ENCODE results near the gene PTGES3. TPM values are rescaled to one million over a fixed set of nuclear protein-coding genes. Genes with fewer than 3 reads are reported as not detected.

Gene PTGES3
- total RNA-seq, 1 experiment from 2014 or later: 404 TPM

DNA sequence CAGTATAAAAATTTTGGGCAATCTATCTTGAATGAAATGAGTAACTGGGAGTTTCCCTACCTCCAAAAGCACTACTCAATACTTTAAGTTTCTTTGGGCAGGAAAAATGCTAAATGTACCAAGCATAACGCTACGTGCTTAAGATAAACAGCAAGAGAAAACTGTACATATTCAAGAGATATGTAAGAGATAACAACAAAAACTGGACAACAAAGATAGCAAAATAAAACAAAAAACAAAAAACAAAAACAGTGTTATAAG lies 20.0 kb downstream of the PTGES3 start:
- no peaks in the 10 kb centered on the region for H3K9me2 ChIP-seq (ENCODE audit: insufficient read depth)
- BruUV-seq (replicated peaks): no TSS peak
- H3K36me3 ChIP-seq (ENCODE audit: control insufficient read depth in 1 of 2, insufficient read depth in 2 of 2, low read length in 2 of 2): peaks cover 57 to 83% of the 10 kb centered on the region in 2 experiments
- H3K4me2 ChIP-seq (ENCODE audit: low read length): peak overlapping the region; percentile 40; the same call in 1 of the 2 replicates
- no peak overlapping the region for H2AFZ ChIP-seq (ENCODE audit: low read depth, low read length, poor library complexity, severe bottlenecking)
- H3K79me2 ChIP-seq (ENCODE audit: insufficient read depth, low read length): peaks cover 86% of the 10 kb centered on the region
- POLR2A ChIA-PET: no interaction called here
- H3K27me3 ChIP-seq (ENCODE audit: insufficient read depth, low read length): no peaks in the 10 kb centered on the region
- no peak overlapping the region for H3K4me3 ChIP-seq (replicated peaks in 1 of 2; ENCODE audit: low read depth in 1 of 2, low read length in 2 of 2)
- peak overlapping the region; percentile 4; the same call in 1 of the 2 replicates for H3K27ac ChIP-seq (ENCODE audit: low read depth, low read length)
- ATAC-seq (no peak), DNase-seq (ENCODE audit: low read depth, low spot score) (no peak)
- CTCF ChIA-PET: interaction anchor here (1.5 kb wide), 1 partner anchor 31 kb away, joined by 4 read pairs; no protein-coding TSS in a partner anchor
- peaks cover 11 to 44% of the 10 kb centered on the region in 2 experiments for H3K4me1 ChIP-seq (ENCODE audit: control insufficient read depth in 1 of 2, insufficient read depth in 2 of 2, low read length in 2 of 2)
- H4K20me1 ChIP-seq (ENCODE audit: insufficient read depth): peaks cover 71% of the 10 kb centered on the region; the same call in 1 of the 2 replicates
- no peaks in the 10 kb centered on the region for H3K9me3 ChIP-seq (ENCODE audit: control insufficient read depth in 1 of 2, insufficient read depth in 1 of 2, low read depth in 1 of 2, low read length in 2 of 2)
- intact Hi-C loops (cut with micrococcal nuclease): no loop called here
- RAD21 ChIA-PET (ENCODE audit: low non-redundant PET in 1 of 2, low total read pairs in 2 of 2, uncharacterized antibody in 2 of 2, unreplicated experiment in 2 of 2): no interaction called here
- TF ChIP-seq SP1 (IDR thresholded peaks at IDR 0.05; ENCODE audit: low read depth) (no peak), RAD21 (IDR thresholded peaks at IDR 0.05; ENCODE audit: low read depth) (no peak), SRF (IDR thresholded peaks at IDR 0.05; ENCODE audit: low read depth) (no peak), JUND (IDR thresholded peaks at IDR 0.05) (no peak), ZNF274 (IDR thresholded peaks at IDR 0.05; ENCODE audit: low read depth, low read length) (no peak), POLR2AphosphoS5 (IDR thresholded peaks at IDR 0.05; ENCODE audit: low read depth, low read length) (no peak), CEBPB (IDR thresholded peaks at IDR 0.05; ENCODE audit: low read depth) (no peak), CBX3 (IDR thresholded peaks at IDR 0.05; ENCODE audit: low read depth) (no peak), EZH2phosphoT487 (IDR thresholded peaks at IDR 0.05; ENCODE audit: borderline replicate concordance) (no peak), YY1 (IDR thresholded peaks at IDR 0.05; ENCODE audit: extremely low read depth, insufficient replicate concordance, low read depth, low read length) (no peak)
- TF ChIP-seq, protein P1, sequence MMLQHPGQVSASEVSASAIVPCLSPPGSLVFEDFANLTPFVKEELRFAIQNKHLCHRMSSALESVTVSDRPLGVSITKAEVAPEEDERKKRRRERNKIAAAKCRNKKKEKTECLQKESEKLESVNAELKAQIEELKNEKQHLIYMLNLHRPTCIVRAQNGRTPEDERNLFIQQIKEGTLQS (IDR thresholded peaks at IDR 0.05): no peak
- TF ChIP-seq, protein P2, sequence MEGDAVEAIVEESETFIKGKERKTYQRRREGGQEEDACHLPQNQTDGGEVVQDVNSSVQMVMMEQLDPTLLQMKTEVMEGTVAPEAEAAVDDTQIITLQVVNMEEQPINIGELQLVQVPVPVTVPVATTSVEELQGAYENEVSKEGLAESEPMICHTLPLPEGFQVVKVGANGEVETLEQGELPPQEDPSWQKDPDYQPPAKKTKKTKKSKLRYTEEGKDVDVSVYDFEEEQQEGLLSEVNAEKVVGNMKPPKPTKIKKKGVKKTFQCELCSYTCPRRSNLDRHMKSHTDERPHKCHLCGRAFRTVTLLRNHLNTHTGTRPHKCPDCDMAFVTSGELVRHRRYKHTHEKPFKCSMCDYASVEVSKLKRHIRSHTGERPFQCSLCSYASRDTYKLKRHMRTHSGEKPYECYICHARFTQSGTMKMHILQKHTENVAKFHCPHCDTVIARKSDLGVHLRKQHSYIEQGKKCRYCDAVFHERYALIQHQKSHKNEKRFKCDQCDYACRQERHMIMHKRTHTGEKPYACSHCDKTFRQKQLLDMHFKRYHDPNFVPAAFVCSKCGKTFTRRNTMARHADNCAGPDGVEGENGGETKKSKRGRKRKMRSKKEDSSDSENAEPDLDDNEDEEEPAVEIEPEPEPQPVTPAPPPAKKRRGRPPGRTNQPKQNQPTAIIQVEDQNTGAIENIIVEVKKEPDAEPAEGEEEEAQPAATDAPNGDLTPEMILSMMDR (IDR thresholded peaks at IDR 0.05 in 2 of 3, conservative IDR thresholded peaks at IDR 0.05 in 1 of 3; ENCODE audit: borderline replicate concordance in 1 of 3, insufficient read depth in 1 of 3, low read depth in 2 of 3, low read length in 2 of 3): no peak
- TF ChIP-seq, protein P3, sequence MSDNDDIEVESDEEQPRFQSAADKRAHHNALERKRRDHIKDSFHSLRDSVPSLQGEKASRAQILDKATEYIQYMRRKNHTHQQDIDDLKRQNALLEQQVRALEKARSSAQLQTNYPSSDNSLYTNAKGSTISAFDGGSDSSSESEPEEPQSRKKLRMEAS (IDR thresholded peaks at IDR 0.05): no peak
- no peak overlapping the region for H3K9ac ChIP-seq (ENCODE audit: low read length)
